Hematopoietic multipotent progenitor cell treated with erythropoietin and hydrocortisone succinate and interleukin-3 and kit ligand, for 17 days (in vitro differentiated cells): ENCODE results near the gene ERCC4.

Source experiments
- DNase-seq: peaks from one replicate; pipeline ENCODE4 v3.0.0-alpha.2; 2015; ENCODE audit warnings: low spot score

ERCC4 gene

DNA sequence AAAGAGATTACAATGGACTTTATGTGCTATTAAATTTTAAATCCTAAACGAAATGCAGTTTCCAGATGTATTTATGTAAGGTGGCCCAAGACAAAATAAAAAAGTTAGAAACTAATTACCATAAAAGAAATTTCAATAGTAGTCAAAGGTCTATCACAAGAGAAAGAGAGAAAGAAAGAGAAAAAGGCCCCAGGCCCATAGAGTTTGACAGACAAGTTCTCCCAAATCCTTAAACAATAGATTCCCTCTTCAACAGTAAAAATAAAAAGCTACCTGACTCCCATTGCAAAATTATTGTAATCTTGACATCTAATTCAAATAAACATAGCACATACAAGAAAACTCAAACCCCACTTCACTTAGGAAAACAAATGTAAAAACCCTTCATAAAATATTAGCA lies 8.6 kb upstream of the ERCC4 start:
- no peak for DNase-seq

GRCh38 chr16:13911871-13912270 lies 8.1 kb upstream of the ERCC4 start:
- no peak for DNase-seq

DNA sequence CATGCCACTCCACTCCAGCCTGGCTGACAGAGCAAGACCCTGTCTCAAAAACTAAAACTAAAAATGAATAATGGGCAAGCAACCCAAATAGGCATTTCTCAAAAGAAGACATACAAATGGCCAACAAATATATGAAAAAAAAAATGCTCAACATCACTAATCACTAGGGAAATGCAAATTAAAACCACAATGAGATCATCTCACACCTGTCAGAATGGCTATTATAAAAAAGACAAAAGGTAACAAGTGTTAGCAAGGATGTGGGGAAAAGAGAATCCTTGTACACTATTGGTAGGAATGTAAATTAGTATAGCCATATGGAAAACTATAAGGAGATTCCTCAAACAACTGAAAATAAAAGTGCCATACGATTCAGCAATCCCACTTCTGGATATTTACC lies 7.1 kb upstream of the ERCC4 start:
- DNase-seq, result no peak

- no peak for DNase-seq
These were observed 6.3 kb upstream of the ERCC4 start for GRCh38 chr16:13913374-13914292.

DNA sequence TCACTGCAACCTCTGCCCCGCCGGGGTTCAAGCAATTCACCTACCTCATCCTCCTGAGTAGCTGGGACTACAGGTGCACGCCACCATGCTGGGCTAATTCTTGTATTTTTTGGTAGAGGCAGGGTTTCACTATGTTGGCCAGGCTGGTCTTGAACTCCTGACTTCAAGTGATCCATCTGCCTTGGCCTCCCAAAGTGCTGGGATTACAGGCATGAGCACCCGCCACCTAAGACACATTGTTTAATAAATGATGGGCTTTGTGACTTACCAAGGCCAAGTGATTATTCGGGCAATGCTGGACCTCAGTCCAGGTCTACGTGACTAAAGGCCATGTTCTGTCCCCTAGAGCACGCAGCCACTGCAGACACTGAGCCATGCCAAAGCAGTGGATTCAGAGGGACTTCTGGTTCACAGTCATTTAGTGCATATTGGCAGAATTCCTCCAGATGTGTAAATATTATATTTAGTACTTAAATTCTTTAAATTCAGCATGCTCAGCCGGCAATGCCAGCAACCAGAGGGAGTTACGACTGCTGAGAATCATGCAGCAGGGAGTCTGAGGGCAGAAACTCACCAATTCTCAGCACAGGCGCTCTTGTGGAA lies 4.8 kb upstream of the ERCC4 start:
- DNase-seq, result no peak

GRCh38 chr16:13919330-13919682 lies 648 bp upstream of the ERCC4 start:
- DNase-seq, result no peak

DNA sequence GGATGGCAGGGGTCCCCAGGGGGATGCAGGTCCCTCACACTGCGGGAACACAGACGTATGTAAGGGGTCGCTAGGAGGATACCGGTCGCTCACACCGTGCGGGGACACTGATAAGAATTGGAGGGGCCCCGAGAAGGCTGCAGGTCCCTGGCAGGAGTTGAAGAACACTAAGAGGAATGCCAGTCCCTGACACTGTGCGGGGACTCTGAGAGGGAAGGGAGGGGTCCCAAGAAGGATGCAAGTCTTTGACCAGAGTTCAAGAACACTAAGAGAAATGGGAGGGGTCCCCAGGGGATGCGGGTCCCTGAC lies 510 bp downstream of the ERCC4 start:
- no peak for DNase-seq

DNA sequence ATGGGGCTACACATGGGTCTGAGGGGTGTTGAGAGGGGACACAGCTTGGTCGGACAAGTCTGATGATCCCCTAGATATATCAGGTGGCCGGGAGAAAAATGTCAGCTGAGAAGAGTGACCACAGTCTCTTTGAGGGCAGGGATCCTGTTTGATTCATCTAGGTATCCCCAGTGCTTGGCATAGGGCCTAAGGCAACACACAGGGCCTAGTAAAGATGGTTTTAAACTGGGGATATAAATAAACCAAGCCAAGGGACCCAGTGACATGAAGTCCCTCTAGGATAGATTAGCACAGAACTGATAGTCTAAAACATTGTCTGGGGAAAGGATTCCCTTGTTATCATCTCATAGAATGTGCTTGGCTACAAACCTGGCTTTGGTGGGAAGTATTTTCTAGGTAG lies 1.4 kb downstream of the ERCC4 start:
- DNase-seq, result no peak

GRCh38 chr16:13923703-13924298 lies 3.8 kb downstream of the ERCC4 start:
- peak; percentile 63 for DNase-seq

- no peak for DNase-seq
These were observed 6.5 kb downstream of the ERCC4 start for GRCh38 chr16:13926464-13926863.

GRCh38 chr16:13926891-13927290 lies 6.9 kb downstream of the ERCC4 start:
- no peak for DNase-seq

GRCh38 chr16:13928646-13929045 lies 8.7 kb downstream of the ERCC4 start:
- DNase-seq, result no peak

DNA sequence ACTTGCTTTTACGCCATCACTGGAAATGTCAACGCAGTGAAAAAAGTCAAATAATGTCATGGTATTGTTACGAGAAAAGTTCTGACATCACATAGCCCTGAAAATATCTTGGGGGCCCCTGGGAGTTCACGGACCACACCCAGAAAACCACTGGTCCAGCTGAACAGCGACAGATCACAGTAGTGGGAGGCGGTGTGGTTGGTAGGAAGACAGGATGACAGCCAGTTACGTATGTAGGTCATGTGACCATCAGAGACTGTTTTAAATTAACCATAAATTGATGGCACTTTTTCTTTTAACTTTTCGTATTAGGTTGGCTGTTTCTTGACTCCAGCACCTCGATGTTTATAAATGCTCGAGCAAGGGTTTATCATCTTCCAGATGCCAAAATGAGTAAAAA lies 11.9 kb downstream of the ERCC4 start:
- DNase-seq, result no peak

GRCh38 chr16:13935408-13935807 lies 15.5 kb downstream of the ERCC4 start:
- DNase-seq, result peak; percentile 39

- DNase-seq, result no peak
These were observed 16.2 kb downstream of the ERCC4 start for GRCh38 chr16:13936155-13936554.

GRCh38 chr16:13936596-13937081 lies 16.7 kb downstream of the ERCC4 start:
- DNase-seq, result no peak

DNA sequence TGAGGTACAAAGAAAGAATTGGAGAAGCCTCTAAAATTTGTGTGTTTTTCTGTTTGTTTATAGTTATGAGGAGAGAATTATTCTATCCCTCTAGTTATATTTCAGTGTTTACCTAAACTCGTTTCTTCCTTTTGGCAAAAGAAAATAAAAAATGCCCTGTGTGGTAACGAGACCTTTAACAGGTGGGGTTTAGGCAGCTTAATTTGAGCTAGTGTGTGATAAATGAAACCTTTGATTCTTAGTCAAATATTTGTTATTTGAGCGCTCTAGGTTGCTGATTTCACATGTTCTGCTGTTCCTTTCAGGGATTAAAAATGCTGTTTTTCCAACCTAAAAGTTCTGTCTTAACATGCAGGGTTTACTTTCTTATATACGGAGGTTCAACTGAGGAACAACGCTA lies 17.5 kb downstream of the ERCC4 start:
- no peak for DNase-seq

DNA sequence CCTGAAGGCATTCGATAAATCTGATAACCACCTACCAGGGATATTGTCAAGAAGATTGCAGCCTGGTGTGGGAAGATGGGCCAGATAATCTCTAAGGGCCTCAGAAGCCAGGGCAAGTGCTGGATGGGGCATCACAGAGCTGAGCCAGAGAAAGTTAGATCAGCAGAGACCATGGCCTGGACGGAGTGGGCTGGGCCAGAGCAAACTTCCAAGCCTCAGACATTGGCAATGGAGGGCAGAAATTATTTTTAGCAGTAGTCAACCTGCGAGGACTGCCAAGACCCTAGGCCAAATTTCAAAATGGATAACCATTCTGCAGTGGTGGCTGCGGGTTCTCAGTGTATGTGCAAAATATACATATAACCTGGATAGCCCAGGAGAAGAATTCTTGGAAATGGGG lies 18.5 kb downstream of the ERCC4 start:
- no peak for DNase-seq

- no peak for DNase-seq
These were observed 19.9 kb downstream of the ERCC4 start for GRCh38 chr16:13939821-13940220.

GRCh38 chr16:13940397-13940933 lies 20.5 kb downstream of the ERCC4 start:
- no peak for DNase-seq

DNA sequence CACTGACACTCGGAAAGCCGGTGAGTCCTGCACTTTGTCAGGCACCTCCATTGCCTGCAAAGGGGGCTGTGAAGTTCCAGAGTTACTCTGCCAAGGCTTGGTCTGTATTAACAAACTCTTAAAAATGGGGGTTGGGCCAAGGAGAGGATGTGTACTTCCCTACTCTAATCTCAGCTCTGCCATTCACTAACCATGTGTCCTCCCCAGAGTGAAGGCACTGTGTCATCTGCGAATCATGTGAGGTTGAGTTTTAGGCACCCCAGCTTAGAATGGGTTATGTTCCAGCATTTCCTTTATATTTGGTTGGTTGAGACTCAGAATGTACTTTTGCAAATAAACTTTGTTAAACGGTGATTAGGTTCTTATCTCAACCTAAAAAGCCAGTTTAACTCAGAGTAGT lies 24.9 kb downstream of the ERCC4 start:
- no peak for DNase-seq

DNA sequence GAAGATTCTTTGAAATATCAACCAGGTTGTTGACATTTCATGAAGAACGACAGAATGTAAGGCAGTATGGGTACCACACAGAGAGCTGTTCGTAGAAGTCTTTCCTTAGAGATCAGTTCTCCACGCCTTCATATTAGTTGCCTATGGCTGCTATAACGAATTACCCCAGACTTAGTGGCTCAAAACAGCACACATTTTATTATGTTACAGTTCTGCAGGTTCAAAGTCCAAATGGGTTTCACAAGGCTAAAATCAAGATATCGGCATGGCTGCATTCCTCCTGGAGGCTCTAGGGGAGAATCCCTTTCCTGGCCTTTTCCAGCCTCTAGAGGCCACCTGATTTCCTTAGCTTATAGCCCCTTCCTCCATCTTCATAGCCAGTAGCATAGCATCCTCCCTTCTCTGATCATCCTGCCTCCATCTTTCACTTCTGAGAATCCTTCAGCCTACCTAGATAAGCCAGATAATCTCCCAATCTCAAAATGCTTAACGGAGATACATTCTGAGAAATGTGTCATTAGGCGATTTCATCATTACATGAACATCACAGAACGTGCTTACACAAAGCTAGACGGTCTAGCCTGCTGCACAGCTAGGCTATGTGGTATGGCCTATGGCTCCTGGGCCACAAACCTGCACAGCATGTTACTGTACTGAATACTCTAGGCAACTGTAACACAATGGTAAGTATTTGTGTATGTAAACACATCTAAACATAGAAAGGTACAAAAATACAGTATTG lies 26.0 kb downstream of the ERCC4 start:
- DNase-seq, result no peak
